A549 (cell line): Measurements from ENCODE around the gene CALML4.

Source experiments
- CBX8 ChIP-seq: fragments of 200-600 bp; sonication (generic); IDR thresholded peaks from 2 replicates; pipeline ENCODE4 v1.6.1; 2016
- E2F6 ChIP-seq: IDR thresholded peaks from 2 replicates; pipeline ENCODE4 v1.6.1; 2012; ENCODE audit warnings: low read depth, borderline replicate concordance
- JUNB ChIP-seq: fragments of >200 bp; sonication (Bioruptor Twin); formaldehyde crosslinking; IDR thresholded peaks from 2 replicates; pipeline ENCODE4 v1.6.1; 2016
- MAFK ChIP-seq: fragments of 450-650 bp; IDR thresholded peaks from 2 replicates; pipeline ENCODE4 v1.6.1; 2014; ENCODE audit not compliant: partially characterized antibody
- MAX ChIP-seq: IDR thresholded peaks from 2 replicates; pipeline ENCODE4 v1.6.1; 2012
- NR3C1 ChIP-seq: fragments of >200 bp; sonication (Bioruptor Twin); formaldehyde crosslinking; IDR thresholded peaks from 3 replicates; pipeline ENCODE4 v1.6.1; 2017
- POLR2A ChIP-seq: IDR thresholded peaks from 2 replicates; pipeline ENCODE4 v1.6.1; 2012; ENCODE audit warnings: mild to moderate bottlenecking, low read length
- RCOR1 ChIP-seq: fragments of 150-350 bp; IDR thresholded peaks from 2 replicates; pipeline ENCODE4 v1.6.1; 2014; ENCODE audit warnings: antibody characterized with exemption, low read length, low read depth
- REST ChIP-seq: fragments of 200-600 bp; sonication (generic); IDR thresholded peaks from 2 replicates; pipeline ENCODE4 v1.6.1; 2016; ENCODE audit warnings: antibody characterized with exemption, mild to moderate bottlenecking, moderate library complexity
- SREBF2 ChIP-seq: fragments of 450-650 bp; IDR thresholded peaks from 2 replicates; pipeline ENCODE4 v1.6.1; 2014; ENCODE audit warnings: mild to moderate bottlenecking, moderate library complexity
- USF2 ChIP-seq: fragments of 450-650 bp; IDR thresholded peaks from 2 replicates; pipeline ENCODE4 v1.6.1; 2014; ENCODE audit warnings: antibody characterized with exemption
- ZC3H11A ChIP-seq: fragments of 450-650 bp; IDR thresholded peaks from 2 replicates; pipeline ENCODE4 v1.6.1; 2014; ENCODE audit warnings: antibody characterized with exemption, mild to moderate bottlenecking
- TF ChIP-seq, protein P1 (sequence below): fragments of >200 bp; sonication (Bioruptor Twin); formaldehyde crosslinking; IDR thresholded peaks from 3 replicates; pipeline ENCODE4 v1.5.1; 2016

GRCh38 chr15:68223171-68223570 lies 18.0 kb upstream of the CALML4 start:
- TF ChIP-seq, protein P1, sequence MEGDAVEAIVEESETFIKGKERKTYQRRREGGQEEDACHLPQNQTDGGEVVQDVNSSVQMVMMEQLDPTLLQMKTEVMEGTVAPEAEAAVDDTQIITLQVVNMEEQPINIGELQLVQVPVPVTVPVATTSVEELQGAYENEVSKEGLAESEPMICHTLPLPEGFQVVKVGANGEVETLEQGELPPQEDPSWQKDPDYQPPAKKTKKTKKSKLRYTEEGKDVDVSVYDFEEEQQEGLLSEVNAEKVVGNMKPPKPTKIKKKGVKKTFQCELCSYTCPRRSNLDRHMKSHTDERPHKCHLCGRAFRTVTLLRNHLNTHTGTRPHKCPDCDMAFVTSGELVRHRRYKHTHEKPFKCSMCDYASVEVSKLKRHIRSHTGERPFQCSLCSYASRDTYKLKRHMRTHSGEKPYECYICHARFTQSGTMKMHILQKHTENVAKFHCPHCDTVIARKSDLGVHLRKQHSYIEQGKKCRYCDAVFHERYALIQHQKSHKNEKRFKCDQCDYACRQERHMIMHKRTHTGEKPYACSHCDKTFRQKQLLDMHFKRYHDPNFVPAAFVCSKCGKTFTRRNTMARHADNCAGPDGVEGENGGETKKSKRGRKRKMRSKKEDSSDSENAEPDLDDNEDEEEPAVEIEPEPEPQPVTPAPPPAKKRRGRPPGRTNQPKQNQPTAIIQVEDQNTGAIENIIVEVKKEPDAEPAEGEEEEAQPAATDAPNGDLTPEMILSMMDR: no peak
- TF ChIP-seq POLR2A (no peak), E2F6 (no peak), CBX8 (no peak), REST (no peak), USF2 (no peak), SREBF2 (no peak), RCOR1 (no peak), NR3C1 (no peak), MAX (no peak), JUNB (no peak), MAFK (no peak), ZC3H11A (no peak)
